Measurements from ENCODE around the gene MYCBPAP.

- no peak for TF ChIP-seq CTCF (IDR thresholded peaks at IDR 0.05)
- TF ChIP-seq POLR2A (IDR thresholded peaks at IDR 0.05): no peak
These were observed 39.5 kb downstream of the MYCBPAP start for GRCh38 chr17:50547736-50548083.
